ENCODE measurements around the gene RIN3. TPM values are rescaled to one million over a fixed set of nuclear protein-coding genes. Genes with fewer than 3 reads are reported as not detected.

The RIN3 gene
- total RNA-seq, 4 donors from 2014 or later, result 13.5 to 22.2 (median 16.2) TPM

DNA sequence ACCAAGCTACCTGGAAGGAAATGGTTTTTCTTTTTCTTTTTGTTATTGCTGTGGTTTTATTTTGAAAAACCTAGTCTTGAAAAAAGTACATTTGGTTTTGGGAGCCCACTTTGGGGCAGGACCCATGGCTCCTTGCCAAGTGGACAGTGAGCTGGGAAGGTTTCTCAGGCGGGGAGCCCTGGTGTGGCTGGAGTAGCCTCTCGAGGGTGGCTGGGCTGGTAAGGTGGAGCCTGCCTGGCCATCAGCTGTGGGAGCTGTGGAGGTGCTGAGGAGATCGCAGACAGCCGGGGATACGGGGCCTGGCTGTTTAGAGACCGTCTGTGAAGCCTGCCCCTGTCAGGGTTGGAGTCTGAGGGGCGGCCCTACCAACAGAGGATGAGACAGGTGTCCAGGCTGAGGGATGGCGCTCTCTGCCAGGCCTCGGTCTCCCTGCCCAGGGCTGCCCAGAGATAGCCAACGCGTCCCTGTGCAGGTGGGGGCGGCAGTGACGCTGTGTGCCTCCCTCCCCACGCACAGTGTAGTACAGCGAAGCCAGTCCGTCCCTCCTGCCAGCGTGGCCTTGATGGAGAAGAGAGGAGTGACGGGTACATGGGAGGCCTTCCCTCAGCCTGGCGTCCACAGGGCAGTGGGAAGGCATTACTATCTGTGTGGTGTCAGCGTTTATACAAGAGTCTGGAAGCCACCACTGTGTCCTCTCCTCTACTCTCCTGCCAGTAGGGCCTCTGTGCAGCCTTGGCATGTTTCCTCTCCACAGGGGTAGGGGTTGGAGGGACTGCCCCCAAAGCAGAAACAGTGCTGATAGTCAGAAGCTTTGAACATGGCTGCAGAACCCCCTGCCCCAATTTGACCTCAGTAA, 5.9 kb downstream of the RIN3 start:
- TF ChIP-seq EP300 (IDR thresholded peaks at IDR 0.05), result no peak
- TF ChIP-seq POLR2AphosphoS5 (IDR thresholded peaks at IDR 0.05), result no peak
- TF ChIP-seq POLR2A (IDR thresholded peaks at IDR 0.05), result no peak
- TF ChIP-seq, protein P1, sequence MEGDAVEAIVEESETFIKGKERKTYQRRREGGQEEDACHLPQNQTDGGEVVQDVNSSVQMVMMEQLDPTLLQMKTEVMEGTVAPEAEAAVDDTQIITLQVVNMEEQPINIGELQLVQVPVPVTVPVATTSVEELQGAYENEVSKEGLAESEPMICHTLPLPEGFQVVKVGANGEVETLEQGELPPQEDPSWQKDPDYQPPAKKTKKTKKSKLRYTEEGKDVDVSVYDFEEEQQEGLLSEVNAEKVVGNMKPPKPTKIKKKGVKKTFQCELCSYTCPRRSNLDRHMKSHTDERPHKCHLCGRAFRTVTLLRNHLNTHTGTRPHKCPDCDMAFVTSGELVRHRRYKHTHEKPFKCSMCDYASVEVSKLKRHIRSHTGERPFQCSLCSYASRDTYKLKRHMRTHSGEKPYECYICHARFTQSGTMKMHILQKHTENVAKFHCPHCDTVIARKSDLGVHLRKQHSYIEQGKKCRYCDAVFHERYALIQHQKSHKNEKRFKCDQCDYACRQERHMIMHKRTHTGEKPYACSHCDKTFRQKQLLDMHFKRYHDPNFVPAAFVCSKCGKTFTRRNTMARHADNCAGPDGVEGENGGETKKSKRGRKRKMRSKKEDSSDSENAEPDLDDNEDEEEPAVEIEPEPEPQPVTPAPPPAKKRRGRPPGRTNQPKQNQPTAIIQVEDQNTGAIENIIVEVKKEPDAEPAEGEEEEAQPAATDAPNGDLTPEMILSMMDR (IDR thresholded peaks at IDR 0.05), result no peak
- peak overlapping the region in 1 of 4 donors; percentile 4 for H3K27ac ChIP-seq
- H3K9me3 ChIP-seq, result no peaks in the 10 kb centered on the region
- H3K36me3 ChIP-seq, result no peaks in the 10 kb centered on the region
- ATAC-seq, result no peak
- H3K4me3 ChIP-seq, result no peak overlapping the region
- H3K27me3 ChIP-seq, result no peaks in the 10 kb centered on the region
- H3K4me1 ChIP-seq, result peaks cover 0 to 63% (median 0%) of the 10 kb centered on the region in 3 donors
- 60 to 94% methylated on average over 1 to 5 of the region's 20 CpGs for WGBS, 2 donors (ENCODE audit: low coverage in 1 of 2)

DNA sequence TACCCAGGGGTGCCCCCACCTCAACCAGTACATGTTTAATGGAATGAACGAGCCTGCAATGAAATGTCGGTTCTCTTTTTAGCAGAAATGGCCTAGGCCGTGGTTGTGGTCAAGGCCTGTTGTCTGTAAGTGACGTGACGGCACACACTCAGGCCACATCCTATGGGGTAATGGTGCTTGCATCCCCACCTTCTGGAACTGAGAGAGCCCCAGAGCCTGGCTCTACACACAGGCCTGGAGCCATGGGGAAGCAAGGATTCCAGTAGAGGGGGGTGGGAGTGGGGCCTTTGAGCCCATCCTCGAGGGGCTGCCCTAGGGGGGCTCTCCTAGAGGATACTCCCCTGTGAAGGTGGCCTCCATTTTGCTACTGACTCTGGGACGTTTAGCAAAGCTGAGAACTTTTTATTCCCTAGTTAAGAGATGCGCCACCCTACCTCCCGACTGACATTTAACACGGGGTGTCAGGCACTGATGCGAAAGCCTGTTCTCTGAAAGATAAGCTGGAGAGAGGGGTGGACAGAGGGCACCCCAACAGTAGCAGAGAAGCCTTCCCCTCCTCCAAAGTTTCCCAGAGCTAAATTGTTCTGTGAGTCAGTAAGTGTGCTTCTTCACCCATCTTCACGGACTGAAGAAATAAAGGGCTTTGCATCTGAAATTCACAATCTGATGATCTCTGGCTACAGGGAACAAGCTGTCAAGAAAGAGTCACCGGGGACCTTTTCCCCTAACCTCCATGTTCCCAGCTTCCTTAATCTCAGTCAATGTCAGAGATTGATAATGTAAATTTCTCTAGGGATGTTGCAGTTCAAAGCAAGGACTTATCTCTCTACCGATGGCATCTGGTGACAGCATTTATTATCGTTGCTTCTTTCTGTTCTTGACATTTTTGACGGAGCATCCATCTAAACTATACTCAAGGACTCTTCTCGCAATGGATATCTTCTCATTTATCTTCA, 6.8 kb downstream of the RIN3 start:
- no peaks in the 10 kb centered on the region for H3K27me3 ChIP-seq
- no peak for TF ChIP-seq POLR2AphosphoS5 (IDR thresholded peaks at IDR 0.05)
- TF ChIP-seq EP300 (IDR thresholded peaks at IDR 0.05), result no peak
- TF ChIP-seq POLR2A (IDR thresholded peaks at IDR 0.05), result no peak
- TF ChIP-seq, protein P1 (IDR thresholded peaks at IDR 0.05), result no peak
- no peaks in the 10 kb centered on the region for H3K9me3 ChIP-seq
- H3K4me1 ChIP-seq, result peaks cover 0 to 63% (median 0%) of the 10 kb centered on the region in 3 donors
- WGBS, 2 donors (ENCODE audit: low coverage in 1 of 2), result 76 to 88% methylated on average over 8 to 10 of the region's 17 CpGs
- no peak overlapping the region for H3K4me3 ChIP-seq
- H3K36me3 ChIP-seq, result no peaks in the 10 kb centered on the region
- ATAC-seq, result no peak
- no peak overlapping the region for H3K27ac ChIP-seq

DNA sequence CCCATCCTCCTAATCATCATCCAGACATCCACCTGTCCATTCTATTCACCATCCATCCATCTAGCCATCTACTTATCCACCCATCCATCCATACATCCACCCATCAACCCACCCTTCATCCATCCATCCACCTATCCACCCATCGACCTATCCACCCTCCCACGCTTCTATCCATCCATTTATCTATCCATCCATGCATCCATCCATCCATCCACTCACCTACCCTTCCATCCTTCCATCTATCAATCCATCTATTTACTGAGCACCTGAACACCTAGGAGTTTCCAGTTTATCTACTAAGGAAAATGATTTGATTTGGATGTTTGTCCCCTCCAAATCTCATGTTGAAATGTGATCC, 7.5 kb downstream of the RIN3 start:
- no peak for TF ChIP-seq POLR2A (IDR thresholded peaks at IDR 0.05)
- TF ChIP-seq, protein P1 (IDR thresholded peaks at IDR 0.05), result no peak
- no peak for TF ChIP-seq EP300 (IDR thresholded peaks at IDR 0.05)
- no peak for TF ChIP-seq POLR2AphosphoS5 (IDR thresholded peaks at IDR 0.05)
- no peak for ATAC-seq

DNA sequence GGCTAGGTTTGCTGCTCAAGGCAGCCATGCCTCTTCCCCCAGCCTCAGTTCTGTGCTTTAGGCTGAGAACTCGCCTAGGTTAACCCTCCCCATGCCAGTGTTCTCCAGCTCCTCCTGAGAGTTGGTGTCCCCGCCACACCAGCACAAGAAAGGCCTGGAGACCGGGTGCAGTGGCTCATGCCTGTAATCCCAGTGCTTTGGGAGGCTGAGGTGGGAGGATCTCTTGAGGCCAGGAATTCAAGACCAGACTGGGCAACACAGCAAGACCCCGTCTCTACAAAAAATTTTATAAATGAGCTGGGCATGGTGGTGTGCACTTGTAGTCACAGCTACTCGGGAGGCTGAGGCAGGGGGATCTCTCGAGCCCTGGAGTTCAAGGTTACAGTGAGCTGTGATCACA, 10.2 kb downstream of the RIN3 start:
- H3K27me3 ChIP-seq, result no peaks in the 10 kb centered on the region
- no peak for ATAC-seq
- H3K27ac ChIP-seq, result peak overlapping the region in 1 of 4 donors; percentile 10
- H3K4me1 ChIP-seq, result peaks cover 0 to 54% (median 0%) of the 10 kb centered on the region in 3 donors
- no peaks in the 10 kb centered on the region for H3K36me3 ChIP-seq
- H3K9me3 ChIP-seq, result no peaks in the 10 kb centered on the region
- no peak for TF ChIP-seq POLR2A (IDR thresholded peaks at IDR 0.05)
- no peak for TF ChIP-seq POLR2AphosphoS5 (IDR thresholded peaks at IDR 0.05)
- TF ChIP-seq, protein P1 (IDR thresholded peaks at IDR 0.05), result no peak
- no peak for TF ChIP-seq EP300 (IDR thresholded peaks at IDR 0.05)
- WGBS, 2 donors (ENCODE audit: low coverage in 1 of 2), result 90 to 100% methylated on average over 1 to 2 of the region's 6 CpGs
- H3K4me3 ChIP-seq, result no peak overlapping the region

More for the DNA sequence above, 7.5 kb downstream of the RIN3 start:
- no peak overlapping the region for H3K4me3 ChIP-seq
- no peaks in the 10 kb centered on the region for H3K36me3 ChIP-seq
- no peaks in the 10 kb centered on the region for H3K9me3 ChIP-seq
- WGBS, 2 donors (ENCODE audit: low coverage in 1 of 2), result 96 to 100% methylated on average over 2 of the region's 2 CpGs
- no peak overlapping the region for H3K27ac ChIP-seq
- no peaks in the 10 kb centered on the region for H3K27me3 ChIP-seq
- H3K4me1 ChIP-seq, result peaks cover 0 to 62% (median 0%) of the 10 kb centered on the region in 3 donors

Data from gastroesophageal sphincter (tissue), 4 donors.